Endothelial cell of umbilical vein (primary cell): ENCODE results near the gene GTF3C2.

Experiments
- CTCF ChIP-seq, 2 donors: IDR thresholded peaks; 1 replicate in 1 of 2; 2 replicates in 1 of 2; pipeline ENCODE4 v1.5.1; 2011; ENCODE audit warnings: low read length in 2 of 2, mild to moderate bottlenecking in 2 of 2, moderate library complexity in 2 of 2, control low read depth in 1 of 2, inconsistent platforms in 1 of 2, low read depth in 1 of 2; ENCODE audit not compliant: insufficient read depth in 1 of 2; ENCODE audit errors: extremely low read depth in 1 of 2
- EZH2 ChIP-seq: IDR thresholded peaks from 2 replicates; pipeline ENCODE4 v1.6.1; 2012; ENCODE audit warnings: borderline replicate concordance, low read depth, mild to moderate bottlenecking, moderate library complexity, low read length, inconsistent platforms; ENCODE audit not compliant: severe bottlenecking
- MYC ChIP-seq: IDR thresholded peaks from one replicate; pipeline ENCODE4 v1.6.1; 2011; ENCODE audit warnings: mild to moderate bottlenecking, low read depth, low read length

- TF ChIP-seq MYC (no peak), EZH2 (no peak), CTCF (IDR thresholded peaks at IDR 0.05; ENCODE audit: extremely low read depth in 1 of 2, insufficient read depth in 1 of 2, low read depth in 1 of 2, low read length in 2 of 2) (no peak)
Measured at GRCh38 chr2:27363933-27364332, 7.4 kb upstream of the GTF3C2 start.
